C4-2B (cell line): ENCODE data around the gene MYMK.

Source experiments
- CTCF ChIP-seq: fragments of 450-650 bp; conservative IDR thresholded peaks from 2 replicates; pipeline ENCODE4 v1.5.1; 2017; ENCODE audit warnings: mild to moderate bottlenecking
- ZFX ChIP-seq: fragments of 450-650 bp; IDR thresholded peaks from 2 replicates; pipeline ENCODE4 v1.6.1; 2017

- TF ChIP-seq CTCF (no peak), ZFX (no peak)
These were observed 18.7 kb downstream of the MYMK start for GRCh38 chr9:133505901-133506652.
